MM.1S (cell line): Measurements from ENCODE around the gene THRAP3.

Experiments
- EZH2 ChIP-seq: fragments of 300-600 bp; sonication (generic); optimal IDR thresholded peaks from 2 replicates; pipeline ENCODE3; 2017; ENCODE audit warnings: low read depth, mild to moderate bottlenecking, antibody characterized with exemption, low read length, mixed read lengths
- TF ChIP-seq, protein P1 (sequence below): fragments of 300-600 bp; sonication (generic); IDR thresholded peaks from 2 replicates; pipeline ENCODE4 v1.5.1; 2016; ENCODE audit warnings: antibody characterized with exemption, low read length, mixed read lengths

GRCh38 chr1:36212782-36213181, 11.5 kb upstream of the THRAP3 start:
- TF ChIP-seq, protein P1, sequence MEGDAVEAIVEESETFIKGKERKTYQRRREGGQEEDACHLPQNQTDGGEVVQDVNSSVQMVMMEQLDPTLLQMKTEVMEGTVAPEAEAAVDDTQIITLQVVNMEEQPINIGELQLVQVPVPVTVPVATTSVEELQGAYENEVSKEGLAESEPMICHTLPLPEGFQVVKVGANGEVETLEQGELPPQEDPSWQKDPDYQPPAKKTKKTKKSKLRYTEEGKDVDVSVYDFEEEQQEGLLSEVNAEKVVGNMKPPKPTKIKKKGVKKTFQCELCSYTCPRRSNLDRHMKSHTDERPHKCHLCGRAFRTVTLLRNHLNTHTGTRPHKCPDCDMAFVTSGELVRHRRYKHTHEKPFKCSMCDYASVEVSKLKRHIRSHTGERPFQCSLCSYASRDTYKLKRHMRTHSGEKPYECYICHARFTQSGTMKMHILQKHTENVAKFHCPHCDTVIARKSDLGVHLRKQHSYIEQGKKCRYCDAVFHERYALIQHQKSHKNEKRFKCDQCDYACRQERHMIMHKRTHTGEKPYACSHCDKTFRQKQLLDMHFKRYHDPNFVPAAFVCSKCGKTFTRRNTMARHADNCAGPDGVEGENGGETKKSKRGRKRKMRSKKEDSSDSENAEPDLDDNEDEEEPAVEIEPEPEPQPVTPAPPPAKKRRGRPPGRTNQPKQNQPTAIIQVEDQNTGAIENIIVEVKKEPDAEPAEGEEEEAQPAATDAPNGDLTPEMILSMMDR, result no peak
- TF ChIP-seq EZH2, result no peak
